ENCODE results near the gene ASB15.

ASB15 gene

DNA sequence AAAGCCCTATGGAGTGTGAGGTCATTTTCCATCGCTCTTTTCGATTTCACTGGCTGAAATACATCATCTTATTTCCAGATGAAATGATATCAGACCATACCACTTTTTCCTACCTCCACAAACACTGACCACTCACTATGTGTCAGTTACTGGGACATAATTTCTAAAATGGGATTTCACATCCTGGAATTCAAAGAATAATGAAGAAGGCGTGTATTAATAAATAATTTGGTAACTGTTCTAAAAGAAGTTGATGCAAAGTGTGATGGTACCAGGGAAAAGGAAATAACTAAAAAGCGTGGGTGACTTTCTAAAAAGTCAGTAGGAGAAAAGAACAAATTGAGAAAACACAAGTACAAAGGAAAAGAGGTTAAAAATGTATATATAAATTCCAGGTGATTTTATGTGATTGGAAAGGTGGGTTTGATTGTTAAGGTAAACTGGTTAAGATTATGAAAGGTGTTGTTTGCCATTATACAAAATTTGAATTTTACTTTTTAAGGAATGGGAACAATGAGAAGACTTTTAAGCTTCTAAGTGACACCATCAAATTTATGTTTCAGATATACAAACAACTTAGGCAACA, 43.2 kb upstream of the ASB15 start:
- TF ChIP-seq, protein P1, sequence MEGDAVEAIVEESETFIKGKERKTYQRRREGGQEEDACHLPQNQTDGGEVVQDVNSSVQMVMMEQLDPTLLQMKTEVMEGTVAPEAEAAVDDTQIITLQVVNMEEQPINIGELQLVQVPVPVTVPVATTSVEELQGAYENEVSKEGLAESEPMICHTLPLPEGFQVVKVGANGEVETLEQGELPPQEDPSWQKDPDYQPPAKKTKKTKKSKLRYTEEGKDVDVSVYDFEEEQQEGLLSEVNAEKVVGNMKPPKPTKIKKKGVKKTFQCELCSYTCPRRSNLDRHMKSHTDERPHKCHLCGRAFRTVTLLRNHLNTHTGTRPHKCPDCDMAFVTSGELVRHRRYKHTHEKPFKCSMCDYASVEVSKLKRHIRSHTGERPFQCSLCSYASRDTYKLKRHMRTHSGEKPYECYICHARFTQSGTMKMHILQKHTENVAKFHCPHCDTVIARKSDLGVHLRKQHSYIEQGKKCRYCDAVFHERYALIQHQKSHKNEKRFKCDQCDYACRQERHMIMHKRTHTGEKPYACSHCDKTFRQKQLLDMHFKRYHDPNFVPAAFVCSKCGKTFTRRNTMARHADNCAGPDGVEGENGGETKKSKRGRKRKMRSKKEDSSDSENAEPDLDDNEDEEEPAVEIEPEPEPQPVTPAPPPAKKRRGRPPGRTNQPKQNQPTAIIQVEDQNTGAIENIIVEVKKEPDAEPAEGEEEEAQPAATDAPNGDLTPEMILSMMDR (conservative IDR thresholded peaks at IDR 0.05; ENCODE audit: low read depth, low read length) = no peak
- peak overlapping the region; percentile 79 for H3K4me3 ChIP-seq (ENCODE audit: low read depth, low read length)
- DNase-seq (ENCODE audit: low read depth) = no peak

DNA sequence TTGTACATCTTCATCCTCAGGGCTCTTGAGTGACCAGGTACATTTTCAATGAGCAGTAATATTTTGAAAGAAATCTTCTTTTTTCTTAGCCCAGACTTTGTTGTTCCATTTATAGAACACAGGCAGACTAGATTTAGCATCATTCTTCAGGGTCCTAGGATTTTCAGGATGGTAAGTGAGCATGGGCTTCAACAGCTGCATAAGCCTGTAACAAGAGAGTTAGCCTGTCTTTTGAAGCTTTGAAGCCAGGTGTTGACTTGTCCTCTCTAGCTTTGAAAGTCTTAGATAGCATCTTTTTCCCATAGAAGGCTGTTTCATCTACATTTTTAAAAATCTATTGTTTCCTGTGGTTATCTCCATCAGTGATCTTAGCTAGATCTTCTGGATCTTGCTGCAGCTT, 39.5 kb upstream of the ASB15 start:
- H3K4me3 ChIP-seq (ENCODE audit: low read depth, low read length) = no peak overlapping the region
- no peak for DNase-seq (ENCODE audit: low read depth)
- TF ChIP-seq, protein P1 (conservative IDR thresholded peaks at IDR 0.05; ENCODE audit: low read depth, low read length) = no peak

DNA sequence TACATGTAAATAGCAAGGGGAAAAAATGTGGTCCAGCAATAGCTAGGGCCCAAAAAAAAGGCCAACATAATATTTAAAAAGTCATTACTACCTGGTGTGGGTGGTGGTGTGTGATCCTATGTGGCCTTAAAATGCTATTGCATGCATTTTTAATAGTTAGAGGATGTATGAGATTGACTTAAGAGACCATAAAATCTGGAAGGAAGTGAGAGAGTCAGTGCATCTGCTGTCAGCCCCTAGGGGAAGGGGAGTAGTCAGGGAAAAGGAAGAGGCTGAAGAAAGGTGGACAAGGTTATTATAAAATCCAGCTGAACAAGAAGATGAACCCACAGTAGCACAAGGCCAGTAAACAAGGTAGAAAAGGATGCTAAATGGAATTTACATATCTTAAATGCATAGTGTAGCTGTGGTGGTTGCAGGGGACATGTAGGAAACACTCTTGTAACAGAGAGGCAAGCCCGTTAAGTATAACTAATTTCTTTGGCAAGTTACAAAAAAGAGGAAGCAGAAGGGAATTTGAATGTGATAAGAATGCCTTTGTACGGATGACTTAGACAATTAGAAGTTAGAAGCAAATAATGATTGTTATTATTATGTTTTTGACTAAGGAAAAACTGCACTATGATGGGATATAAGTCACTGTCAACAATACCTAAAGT, 32.1 kb upstream of the ASB15 start:
- TF ChIP-seq, protein P1 (conservative IDR thresholded peaks at IDR 0.05; ENCODE audit: low read depth, low read length) = no peak
- no peak overlapping the region for H3K4me3 ChIP-seq (ENCODE audit: low read depth, low read length)
- no peak for DNase-seq (ENCODE audit: low read depth)

DNA sequence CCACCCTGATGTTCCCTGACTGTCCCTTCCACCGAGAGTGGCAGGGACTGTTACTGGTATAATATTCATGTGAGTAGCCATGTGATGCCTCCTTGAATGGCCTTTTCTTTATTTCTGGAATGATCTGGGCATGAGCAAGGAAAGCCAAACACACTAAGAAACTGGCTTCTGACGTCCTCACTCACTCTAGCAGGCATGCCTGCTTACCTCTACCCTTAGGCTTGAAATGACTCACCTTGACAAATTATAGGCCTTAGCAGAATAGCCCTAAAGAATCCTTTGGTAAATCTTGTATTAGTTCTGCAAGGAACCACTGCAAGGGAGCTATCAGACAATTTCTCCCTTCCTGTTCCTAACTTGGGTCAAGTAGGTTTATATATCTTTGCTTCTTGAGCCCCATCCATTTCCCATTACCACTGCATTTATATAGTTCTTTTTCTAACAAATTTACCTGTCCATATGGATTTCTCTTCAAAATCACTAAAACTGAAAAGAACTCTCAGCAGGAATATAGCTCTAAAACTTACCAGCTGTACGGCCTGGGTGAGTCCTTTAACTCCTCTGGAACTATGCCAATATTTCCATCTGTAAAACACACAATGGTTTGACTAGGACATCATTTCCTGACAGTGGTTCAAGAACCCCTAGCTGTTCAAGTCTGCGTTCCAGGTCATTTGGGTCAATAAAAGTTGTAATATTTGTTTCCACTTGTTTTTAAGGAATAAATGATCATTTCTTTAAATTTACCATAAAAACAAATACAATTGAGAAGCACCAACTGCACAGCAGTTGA, 31.0 kb upstream of the ASB15 start:
- no peak overlapping the region for H3K4me3 ChIP-seq (ENCODE audit: low read depth, low read length)
- DNase-seq (ENCODE audit: low read depth) = peak; percentile 33
- TF ChIP-seq, protein P1 (conservative IDR thresholded peaks at IDR 0.05; ENCODE audit: low read depth, low read length) = no peak

DNA sequence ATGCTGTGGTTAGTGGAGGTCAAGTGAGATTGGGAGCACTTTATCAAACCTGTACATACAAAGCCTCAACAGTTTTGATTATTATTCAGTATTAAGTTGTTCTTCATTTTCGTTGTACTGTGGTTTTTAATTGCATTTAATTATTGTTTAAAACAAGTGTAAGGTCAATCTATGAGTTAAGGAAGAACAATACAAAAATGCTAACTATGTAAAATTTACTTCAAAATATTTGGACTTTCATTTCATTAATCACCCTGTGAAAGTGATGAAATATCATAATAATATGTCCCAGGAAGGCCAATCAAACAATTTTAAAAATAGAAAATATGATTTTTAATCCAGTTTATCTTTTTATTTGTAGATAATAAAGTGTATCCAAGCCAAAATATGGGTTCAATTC, 30.4 kb upstream of the ASB15 start:
- no peak for DNase-seq (ENCODE audit: low read depth)

DNA sequence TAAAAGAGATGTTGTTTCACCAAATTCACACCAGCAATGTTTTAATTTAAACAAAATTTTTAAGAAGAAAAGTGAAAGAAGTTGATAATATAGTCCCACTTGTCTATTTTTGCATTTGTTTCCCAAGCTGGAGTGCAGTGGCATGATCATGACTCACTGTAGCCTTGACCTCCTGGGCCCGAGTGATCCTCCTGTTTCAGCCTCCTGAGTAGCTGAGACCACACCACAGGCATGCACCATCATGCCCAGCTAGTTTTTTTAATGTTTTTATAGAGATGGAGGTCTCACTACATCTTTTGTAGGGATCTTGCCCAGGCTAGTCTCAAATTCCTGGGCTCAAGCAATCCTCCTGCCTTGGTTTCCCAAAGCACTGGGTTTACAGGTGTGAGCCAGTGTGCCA, 29.9 kb upstream of the ASB15 start:
- peak; percentile 66 for DNase-seq (ENCODE audit: low read depth)
- no peak overlapping the region for H3K4me3 ChIP-seq (ENCODE audit: low read depth, low read length)
- TF ChIP-seq, protein P1 (conservative IDR thresholded peaks at IDR 0.05; ENCODE audit: low read depth, low read length) = no peak

More for the DNA sequence above, 30.4 kb upstream of the ASB15 start:
- H3K4me3 ChIP-seq (ENCODE audit: low read depth, low read length) = no peak overlapping the region
- TF ChIP-seq, protein P1 (conservative IDR thresholded peaks at IDR 0.05; ENCODE audit: low read depth, low read length) = no peak
